Vagina (tissue), 2 donors: Measurements from ENCODE around the gene POLA1.

Source experiments
- CTCF ChIP-seq, 3 experiments: fragments of 450-650 bp in 2 of 3; fragments of 200-600 bp in 1 of 3; sonication (generic) in 1 of 3; IDR thresholded peaks; one replicate each; pipeline ENCODE4 v1.5.1; 2017 to 2019; ENCODE audit warnings: antibody characterized with exemption in 3 of 3, mild to moderate bottlenecking in 2 of 3, moderate library complexity in 2 of 3
- POLR2A ChIP-seq, 2 donors: fragments of 450-650 bp; IDR thresholded peaks; one replicate each; pipeline ENCODE4 v1.6.1; 2017; ENCODE audit warnings: antibody characterized with exemption in 2 of 2, mild to moderate bottlenecking in 2 of 2, moderate library complexity in 2 of 2

DNA sequence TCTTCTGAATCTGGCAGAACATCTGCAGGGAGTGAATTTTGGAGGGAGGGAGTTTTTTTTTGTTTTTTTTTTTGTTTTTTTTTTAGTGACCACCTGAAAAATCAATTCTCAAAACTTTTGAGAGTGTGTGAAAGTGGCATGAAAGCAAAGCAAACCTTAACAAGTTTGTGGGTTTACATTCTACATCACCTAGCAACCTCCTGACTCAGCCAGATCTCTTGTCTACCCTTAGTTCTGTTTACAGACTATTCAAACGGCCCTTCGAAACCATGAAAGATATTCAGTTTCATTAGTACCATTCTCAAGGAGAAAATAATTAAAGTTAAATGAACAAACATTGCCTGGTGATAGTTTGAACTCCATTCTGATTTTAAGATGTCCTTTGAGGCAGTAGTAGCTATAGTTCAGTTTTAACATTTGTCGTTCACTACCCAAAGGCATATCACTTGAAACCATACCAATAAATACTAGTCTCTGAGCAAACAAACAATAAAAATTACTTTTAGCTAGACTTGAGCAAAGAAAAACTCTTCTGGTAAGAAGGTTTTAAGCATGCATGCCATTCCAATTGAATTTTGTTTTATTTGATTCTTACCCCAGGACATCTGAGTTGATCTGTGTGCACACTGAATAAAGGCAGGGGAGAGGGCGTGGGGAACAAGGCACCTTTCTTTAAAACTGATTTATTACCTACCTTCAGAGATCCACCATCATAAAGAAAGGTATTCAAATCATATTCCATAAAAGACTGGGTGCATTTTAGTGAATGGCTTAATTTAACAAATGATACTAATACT, 184.3 kb downstream of the POLA1 start:
- TF ChIP-seq POLR2A (IDR thresholded peaks at IDR 0.05) (no peak), CTCF (IDR thresholded peaks at IDR 0.05) (no peak)
